DLD1 (cell line): Measurements from ENCODE around the gene GLI2.

Experiments used
- in situ Hi-C: cut with HindIII; loops from 2 replicates; pipeline ENCODE4 v1.10.0; 2017; ENCODE audit warnings: low sequenced_read_pairs

Gene GLI2

DNA sequence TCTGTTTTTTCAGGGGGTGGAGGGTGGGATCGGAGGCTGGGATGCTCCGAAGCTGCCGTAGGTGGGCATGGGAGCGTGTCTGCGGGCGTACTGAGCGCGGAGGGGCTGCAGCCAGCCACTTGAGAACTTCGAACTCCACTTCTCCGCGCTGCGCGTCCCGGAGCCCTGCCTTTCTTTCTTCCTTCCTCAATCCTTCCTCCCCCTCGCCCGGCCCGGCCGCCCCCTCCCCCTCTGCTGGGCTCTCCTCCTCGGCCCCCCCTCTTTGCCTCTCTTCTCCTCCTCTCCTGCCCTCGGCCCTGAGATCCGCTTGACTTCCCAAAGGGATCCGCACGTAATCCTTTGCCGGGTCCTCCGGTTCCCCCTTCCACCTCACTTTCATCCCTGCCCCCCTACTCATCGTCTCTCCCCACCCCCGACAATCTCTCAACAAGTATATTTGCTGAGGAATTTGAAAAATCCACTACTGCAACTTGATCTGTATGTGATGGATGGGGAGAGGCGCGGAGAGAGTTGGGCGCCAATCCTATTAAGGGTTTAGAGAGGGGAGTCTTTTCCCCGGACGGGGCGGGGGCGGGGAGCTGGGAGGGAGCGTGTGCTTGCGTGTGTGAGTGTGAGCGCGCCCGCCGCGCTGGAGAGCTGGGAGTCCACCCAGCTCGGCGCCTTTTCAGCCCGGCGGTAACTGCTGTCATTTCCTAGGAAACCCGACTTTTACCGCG lies 1.1 kb downstream of the GLI2 start:
- in situ Hi-C loops: no loop called here

DNA sequence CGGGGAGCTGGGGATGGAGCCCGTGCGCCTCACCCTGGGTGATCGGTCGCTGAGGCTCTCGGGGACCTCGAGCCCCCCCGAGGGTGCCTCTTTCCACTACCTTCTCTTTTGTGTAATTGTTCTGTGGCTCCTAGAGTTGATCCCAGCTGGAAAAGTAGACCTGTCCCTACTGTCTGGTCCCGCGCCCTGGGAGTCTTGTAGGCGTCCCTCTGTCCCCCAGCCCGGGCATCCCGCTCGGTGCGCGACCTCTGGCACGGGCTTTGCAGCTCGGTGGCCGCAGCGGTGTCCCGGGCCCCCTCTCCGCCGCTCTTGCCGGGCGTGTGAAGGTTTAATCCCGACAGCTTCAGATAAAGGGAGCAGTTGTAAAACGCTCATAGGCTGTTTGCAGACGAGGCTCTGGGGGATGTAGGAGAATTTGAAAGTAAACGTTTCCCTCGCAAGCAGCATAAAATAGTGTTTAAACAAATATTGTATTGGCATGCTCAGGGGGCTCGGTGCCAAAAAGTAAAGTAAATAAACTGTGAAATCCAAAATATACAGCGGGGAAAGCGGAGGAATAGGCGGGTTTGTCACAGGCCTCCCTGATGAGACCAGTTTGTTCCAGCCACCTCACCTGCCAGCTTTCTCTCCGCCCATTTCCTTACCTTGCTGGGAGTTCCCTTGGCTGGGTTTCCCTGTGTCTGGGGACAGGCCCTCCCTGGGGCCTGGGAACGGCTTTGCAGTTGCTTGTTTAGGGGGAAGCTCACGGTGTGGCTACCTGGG lies 1.9 kb downstream of the GLI2 start:
- in situ Hi-C loops: no loop called here

DNA sequence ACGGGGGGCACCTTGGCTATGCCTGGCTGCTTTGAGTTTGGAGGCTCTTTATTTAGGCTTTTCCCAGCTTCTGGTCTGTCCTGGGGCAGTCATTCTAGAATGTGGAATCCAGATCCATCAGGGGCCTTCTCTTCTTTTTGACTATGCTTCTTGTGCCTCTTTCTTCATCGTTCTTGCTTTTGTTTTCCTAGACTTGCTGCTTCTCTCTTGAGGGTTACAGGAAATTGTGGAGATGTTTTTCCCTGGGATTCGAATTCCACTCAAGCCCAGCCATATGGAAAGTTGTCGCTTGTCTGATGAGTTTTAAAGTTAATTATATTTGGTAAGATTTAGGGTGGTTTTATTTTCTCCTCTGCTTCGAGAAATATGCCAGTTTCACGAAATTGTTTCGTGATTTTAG lies 2.4 kb downstream of the GLI2 start:
- in situ Hi-C loops: no loop called here

DNA sequence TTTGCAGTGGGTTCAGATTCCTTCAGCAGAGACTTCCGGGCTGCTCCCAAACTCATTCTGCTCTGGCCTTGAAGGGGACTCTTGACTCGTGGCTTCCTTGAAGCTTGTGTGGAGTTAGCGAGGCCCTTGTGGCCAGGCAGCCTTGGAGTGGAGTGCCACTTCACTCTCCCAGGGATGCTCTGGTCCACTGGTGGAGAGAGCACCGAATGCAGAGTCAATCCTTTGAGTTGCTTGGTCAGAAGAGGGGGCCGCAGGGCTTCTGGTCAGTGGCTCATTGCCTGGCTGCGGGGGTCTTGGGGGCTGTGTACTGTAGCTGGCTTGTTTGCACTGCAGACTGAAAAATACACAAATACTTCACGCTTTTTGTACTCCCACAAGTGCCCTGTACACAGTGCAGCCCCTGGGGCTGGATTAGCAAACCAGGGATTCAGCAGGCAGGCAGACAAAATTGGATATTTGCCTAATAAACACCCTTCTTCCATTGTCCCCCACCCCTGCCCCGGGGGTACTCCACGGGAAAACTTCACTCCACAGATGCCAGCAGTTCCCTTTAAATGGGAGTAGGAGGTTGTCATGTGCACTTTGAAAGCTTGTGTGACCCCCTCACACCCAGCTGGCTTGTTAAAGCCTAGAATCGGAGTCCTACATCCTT lies 3.2 kb downstream of the GLI2 start:
- in situ Hi-C loops: no loop called here

DNA sequence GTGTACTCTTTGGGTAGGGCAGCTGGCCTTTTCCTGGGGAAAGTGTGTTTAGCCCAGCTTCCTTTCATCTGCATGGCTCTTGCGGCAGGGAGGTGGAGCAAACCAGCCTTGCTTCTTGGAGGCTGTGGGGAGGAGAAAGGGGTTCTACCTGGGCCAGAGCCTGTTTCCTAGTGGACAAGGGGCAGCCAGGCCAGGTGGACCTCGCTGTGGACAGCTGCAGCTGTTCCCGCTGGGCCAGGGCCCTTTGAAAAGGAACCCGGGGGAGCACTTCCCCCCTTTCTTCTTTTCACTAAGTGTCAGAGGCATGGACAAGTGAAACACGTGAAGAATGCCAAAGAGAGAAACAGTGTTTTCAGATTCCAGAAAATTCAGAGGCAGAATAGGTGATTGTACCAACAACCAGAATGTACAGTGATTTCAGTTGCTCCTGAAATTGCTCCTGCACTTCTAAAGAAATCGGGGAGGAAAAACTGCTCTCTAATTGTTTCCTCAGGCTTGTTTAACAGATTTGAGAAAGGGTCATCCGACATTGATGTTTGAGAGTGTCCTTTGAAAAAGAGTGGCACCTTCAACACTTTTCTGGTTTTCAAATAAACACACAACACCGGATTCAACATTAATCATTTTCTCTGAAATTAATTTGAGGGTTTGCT lies 3.9 kb downstream of the GLI2 start:
- in situ Hi-C loops: loop anchor here (5.0 kb wide), 1 partner anchor 38 kb away; no protein-coding TSS in a partner anchor

DNA sequence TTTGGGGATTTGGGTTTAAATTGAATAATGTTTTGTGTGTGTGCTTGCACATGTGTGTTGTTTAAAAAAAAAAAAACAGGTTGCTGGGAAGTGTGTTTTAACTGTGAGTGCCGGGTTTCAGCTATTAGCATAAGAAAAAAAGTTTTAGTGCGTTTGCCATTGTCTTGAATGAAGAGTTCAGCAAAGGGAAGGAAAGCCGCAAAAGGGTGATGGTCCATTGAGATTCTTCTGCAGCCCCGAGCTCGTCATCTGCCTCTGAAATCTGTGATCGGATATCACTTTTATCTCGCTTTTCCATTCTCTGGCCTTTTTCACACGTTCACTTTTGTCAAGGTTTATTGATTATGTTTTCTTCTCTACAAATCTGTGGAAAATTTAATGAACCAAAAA lies 4.7 kb downstream of the GLI2 start:
- in situ Hi-C loops: loop anchor here (5.0 kb wide), 1 partner anchor 37 kb away; no protein-coding TSS in a partner anchor

DNA sequence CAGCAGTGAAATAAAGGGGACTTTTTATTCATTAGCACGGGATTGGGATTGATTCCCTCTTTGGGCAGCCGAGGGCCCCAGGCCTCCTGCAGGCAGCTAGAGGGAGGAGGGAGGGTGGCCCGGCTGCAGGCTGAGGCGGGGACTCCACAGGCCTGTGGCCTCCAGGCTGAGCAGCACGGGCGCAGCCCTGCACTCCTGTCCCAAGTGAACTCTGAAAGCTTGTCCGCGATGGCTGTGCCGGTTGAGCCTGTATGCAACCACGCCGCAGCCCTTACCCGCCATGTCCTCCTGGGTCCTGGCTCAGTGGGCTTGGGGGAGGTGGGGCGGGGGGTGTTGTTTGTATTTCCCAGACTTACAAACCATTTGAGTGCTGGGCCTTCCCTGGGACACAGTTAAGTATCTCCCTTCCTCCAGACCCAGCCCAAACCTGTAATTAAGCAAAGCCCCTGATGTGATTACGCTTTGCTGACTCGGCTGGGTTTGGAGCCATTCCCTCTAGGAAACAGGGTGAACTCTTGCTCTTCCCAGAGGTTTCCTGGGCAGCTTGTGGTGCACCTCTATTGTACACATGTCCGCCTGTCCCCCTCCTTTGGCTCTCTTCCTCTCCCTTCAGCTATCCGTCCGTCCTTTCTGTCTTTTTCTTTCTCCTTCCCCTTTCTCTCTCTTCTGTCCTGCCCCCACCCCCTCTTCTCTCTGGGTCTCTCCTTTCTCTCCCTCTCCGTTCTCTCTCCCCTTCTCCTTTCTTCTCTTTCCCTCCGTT lies 5.3 kb downstream of the GLI2 start:
- in situ Hi-C loops: loop anchor here (5.0 kb wide), 1 partner anchor 36 kb away; no protein-coding TSS in a partner anchor

DNA sequence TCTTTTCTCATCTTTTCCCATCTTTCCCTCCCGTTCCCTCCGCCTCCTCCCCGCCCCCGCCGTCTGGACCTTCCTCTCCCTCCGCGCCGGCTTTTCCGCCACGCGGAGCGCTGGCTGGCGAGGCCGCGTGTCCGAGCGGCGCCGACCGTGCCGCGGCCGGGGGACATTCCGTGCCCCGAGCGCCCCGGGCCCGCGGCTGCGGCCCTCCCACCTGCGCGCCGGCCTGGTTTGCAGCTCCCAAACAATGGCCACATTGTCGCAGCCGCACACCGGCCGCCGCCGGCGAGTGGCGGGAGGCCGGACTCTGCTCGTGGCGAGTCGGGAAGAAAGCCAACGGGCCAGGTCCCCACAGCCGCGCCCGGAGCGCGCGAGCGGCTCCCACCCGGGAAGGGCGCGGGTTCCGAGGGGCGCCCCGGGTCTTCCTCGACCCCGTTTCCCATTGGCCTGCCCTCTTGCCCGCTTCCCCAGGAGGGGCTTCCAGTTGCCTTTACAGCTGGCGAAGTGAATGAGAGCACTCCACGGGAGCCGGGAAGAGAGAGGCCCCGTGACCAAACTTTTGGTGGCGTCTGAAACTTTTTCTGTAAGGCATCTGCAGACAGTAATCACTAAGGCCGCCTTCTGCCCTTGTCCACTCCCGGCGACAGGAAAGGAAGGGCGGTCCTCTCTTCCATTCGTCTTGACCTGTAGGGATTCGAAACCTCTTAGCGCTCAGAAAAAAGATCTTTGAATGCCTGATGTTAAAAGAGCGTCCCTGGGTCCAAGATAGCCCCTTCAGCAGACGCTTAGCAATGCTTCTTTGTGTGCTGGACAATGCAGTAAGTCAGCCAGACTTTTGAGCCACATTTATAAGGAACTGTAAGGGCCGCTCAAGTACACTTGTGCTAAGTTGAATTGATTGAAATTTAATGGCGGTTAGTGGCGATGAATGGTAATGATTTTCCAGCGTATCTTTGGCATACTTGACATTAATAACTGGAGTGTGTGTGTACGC lies 6.2 kb downstream of the GLI2 start:
- in situ Hi-C loops: loop anchor here (5.0 kb wide), 1 partner anchor 35 kb away; no protein-coding TSS in a partner anchor

DNA sequence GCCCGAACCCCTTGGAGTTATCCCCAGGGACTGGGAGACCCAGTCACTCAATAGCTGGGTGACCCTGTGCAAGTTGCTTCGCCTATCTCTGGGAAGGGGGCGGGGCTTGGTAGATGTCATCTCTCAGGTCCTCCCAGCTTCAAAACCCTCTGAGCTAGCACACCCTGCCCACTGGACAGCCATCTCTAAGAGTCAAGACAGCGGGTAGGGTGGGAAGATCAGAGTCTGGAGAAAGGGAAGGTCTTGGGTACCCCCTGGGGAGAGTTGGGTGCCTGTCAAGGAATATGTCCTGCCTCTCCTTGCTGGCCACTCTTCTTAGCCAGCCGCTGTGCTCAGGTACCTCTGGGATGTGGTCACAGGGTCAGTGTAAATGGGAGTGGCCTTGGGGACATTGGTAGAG lies 8.0 kb downstream of the GLI2 start:
- in situ Hi-C loops: loop anchor here (5.0 kb wide), 1 partner anchor 34 kb away; no protein-coding TSS in a partner anchor

DNA sequence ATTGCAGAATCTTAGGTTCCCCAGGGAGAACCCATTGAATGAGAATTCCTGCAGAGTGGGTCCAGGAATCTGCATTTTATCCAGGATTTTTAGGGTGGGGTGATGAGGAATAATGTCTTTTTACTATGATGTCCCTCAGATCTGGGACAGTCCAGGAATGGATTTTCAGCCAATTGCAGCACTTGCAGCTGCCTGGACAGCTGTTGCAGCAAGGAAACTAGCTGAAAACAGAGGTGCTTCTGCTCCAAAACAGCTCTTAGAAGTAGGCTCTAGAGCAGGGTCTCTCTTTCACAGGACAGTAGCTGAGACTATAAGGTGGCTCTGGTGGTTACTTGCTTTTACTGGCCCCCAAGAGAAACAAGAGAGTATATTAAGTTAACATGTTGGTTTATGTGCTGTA lies 9.1 kb downstream of the GLI2 start:
- in situ Hi-C loops: loop anchor here (5.0 kb wide), 1 partner anchor 32 kb away; no protein-coding TSS in a partner anchor

DNA sequence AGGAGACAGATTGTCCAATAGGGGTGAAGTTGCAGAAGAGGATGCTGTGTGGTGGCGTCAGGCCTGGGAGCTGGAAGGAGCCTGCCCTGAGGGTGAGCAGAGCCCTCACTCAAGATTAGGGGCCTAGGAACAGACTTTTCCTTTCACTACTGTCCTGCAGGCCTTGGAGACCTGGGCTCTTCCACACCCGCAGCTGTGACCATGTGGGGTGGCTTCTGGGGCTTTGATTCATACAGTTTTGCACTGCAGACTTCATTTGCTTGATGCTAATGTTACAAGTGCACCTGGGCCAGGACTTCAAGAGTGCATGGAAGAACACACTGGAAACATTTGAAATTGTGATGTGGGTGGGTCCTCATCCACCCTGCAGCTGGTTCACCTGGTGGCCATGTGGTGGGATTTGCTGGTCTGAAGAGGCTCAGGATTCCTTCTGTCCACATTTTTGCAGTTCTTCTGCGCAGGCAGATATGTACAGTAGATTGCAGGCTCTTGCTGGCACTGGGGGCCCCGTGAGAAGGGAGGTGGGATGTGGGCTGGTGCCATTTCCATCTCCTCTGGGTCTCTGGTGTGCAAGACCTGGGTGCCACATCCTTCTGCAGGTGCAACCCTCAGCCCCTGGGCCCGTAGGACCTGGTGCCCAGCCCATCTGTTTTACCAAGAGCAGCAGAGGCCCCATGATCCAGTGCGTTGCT lies 9.9 kb downstream of the GLI2 start:
- in situ Hi-C loops: no loop called here

DNA sequence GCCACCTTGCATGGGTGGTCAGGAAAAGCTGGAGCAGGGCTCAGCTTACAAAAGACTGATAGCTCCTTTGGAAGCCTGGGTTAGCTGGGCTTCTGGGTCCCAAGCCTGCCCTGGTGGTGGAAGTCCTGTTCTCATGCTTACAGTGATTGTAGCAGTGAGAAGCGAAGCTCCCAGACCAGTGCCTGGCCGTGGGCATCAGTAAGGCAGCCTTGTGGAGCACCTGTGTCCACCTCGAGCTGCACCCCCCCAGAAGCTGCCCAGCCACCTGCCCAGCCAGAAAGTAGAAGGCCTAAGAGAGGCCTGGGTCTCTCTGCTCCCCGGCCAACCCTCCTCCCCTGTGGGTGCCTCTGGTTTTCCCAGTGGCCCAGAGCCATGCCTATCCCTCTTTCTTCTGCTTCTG lies 10.5 kb downstream of the GLI2 start:
- in situ Hi-C loops: no loop called here

DNA sequence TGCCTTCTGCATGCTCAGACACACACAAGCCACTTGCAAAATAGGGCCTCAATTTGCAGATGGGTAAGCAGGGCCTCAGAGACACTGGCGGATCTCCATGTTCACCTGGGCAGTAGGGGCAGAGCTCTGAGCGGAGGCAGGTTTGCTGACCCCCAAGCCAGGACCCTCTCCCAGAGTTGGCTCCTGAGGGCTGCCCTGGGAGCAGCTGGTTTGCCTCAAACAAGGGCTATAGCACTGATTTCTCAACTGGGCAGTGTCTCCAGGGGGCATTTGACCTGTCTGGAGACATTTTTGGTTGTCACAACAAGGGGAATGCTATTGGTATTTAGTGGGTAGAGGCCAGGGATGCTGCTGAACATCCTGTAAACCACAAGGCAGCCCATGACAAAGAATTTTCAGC lies 11.6 kb downstream of the GLI2 start:
- in situ Hi-C loops: no loop called here

DNA sequence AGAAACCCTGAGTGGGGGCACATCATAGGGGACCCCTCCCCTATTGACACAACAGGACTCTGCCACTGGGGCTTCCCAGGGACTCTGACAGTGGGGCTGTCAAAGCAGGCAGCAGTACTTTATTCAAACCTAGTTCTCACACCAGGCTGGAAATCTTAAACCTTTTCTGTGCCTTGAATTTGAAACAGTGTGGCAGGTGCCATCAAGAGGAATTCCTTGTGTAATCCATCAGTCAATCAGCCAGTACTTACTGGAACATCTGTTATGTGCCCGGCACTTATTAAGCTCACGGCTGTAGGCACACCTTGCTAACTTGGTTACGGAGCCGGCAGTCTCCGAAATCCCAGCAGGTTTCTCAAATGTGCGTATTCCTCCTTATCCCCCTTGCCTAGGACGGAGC lies 12.0 kb downstream of the GLI2 start:
- in situ Hi-C loops: no loop called here

DNA sequence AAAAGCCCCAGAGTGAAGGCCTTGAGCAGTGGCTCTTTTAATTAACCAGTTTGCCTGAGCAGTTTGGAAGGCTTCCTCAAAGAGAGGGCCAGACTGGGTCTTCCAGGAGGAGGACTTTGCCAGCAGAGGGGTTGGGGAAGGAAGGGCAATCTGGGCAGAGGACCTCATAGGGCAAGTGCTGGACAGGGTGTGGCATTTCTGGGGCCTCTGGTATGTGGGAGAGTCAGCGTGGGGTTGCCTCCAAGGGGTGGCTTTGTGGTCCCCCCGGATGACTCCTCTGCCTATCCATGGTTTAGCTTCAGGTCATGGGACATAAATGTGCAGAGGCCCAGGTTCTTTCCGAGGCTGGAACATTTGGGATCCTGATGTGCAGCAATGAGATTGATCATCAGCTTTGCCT lies 12.6 kb downstream of the GLI2 start:
- in situ Hi-C loops: no loop called here

DNA sequence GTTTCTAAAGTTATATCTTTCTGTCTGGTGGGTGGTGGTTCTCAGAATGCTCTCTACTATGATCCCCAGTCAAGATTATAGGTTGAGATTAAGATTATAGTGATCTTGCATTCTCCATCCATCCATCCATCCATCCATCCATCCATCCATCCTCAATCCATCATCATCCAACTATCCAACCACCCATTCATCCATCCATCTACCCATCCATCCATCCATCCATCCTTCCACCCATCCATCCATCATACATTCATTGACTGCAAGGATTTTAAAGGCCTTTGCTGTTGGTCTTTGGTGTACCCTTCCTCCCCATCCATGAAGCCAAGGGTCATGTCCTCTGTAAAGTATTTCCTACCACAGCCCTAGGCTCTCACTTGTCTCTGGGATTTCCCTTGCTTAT lies 13.1 kb downstream of the GLI2 start:
- in situ Hi-C loops: no loop called here

DNA sequence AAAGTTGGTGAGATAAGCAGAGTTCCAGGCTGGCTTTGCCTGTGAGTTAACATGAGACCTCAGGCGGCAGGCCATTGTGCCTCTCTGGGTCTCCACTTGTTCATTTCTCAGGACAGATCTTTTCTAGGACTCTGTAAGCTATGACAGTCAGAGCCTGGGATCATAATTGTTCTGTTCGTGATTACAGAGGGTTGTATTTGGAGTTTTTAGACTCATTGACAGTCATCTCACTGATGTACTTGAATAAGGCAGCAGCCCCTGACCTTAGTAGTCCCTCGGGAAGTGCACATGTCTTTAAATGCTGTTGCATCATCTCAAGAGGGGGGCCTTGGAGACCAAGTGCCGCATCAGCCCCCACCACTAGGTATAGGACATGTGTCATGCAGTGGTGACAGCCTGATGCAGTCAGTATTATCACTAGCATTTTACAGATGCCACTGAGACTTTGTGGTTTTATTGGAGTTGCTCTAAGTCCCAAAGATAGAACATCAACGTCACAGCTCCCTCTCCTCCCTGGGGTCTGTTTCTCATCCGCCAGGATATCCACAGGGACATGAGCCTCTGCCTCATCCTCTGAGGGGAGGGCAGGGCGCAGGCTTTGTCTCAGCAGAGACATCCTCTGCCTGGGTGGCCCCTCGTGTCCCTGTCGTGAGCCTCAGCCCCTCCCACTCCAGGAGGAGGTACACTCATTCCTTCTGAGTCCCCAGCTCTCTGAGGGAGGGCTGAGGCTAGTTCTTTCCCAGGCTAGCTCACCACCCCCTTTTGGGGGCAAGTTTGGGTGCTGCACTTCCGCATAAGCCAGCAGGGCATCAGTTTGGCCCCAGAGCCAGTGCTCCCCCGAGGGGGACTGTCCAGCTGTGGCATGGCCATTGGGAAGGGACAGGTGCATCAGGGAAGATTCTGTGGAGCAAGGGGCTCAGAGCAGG lies 14.1 kb downstream of the GLI2 start:
- in situ Hi-C loops: no loop called here
